Measurements from ENCODE around the gene NRXN2.
"Not testable (repeated sequence)": the region's sequence is repeated elsewhere in the genome, so short reads cannot be mapped to it uniquely, and the experiment has no call there.

- TF ChIP-seq EZH2 (IDR thresholded peaks at IDR 0.05); POLR2AphosphoS5 (IDR thresholded peaks at IDR 0.05; ENCODE audit: borderline replicate concordance, low read depth, low read length); FOXP2 (optimal IDR thresholded peaks at IDR 0.05; ENCODE audit: control extremely low read depth, extremely low read length, insufficient read depth): not testable (repeated sequence)
Measured at GRCh38 chr11:64701956-64702355, 21.0 kb downstream of the NRXN2 start.
